ENCODE results near the gene SIGLEC1.
A peak's percentile ranks its signal among the peaks of the same experiment; 100 is the strongest.

The SIGLEC1 gene

DNA sequence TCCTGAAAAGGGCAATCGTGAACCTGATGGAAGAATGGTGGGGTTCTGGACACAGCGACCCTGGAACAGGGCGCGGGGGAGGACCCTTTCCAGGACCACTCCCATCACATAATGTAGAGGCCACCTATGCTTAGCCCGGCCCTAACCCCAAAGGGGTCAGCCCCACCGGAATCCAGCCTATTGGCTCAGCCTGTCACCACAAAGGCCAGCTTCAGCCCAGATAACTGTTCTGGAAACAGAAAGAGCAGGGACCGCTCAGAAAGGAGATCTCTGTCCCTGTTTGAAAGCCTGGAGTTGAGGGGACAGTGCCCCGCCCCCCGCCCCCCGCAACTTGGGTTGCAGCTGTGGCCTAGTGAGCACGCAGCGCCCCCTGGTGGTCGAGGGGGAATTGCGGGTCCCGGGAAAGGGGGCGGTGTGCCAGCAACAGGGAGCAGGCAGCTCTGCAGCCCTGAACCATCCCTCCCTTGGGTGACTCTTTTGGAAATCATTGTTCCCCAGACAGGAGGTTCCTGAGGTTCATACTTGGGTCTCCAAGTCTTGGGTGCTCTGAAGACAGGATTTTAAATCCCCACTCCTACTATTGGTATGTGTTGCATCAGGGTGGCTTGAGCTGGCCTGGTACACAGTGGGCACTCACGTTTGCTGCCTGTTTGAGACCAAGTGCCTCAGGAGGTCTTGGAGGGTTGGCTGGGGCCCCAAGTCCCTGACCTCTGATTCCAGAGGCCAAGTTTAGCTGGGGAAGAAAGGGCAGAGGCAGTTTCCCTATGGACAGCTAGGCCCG lies 1.5 kb downstream of the SIGLEC1 start:
- POLR2A ChIA-PET: interaction anchor here (0.8 kb wide), 1 partner anchor 34 kb away, joined by 5 read pairs; no protein-coding TSS in a partner anchor
- CTCF ChIA-PET: interaction anchor here (0.6 to 27.2 kb wide), 46 partner anchors 9 to 361 kb away, joined by 3 to 1151 read pairs (median 4); partner anchors contain the start of genes ADAM33, ADISSP, AP5S1 and CENPB
- TF ChIP-seq, protein P1, sequence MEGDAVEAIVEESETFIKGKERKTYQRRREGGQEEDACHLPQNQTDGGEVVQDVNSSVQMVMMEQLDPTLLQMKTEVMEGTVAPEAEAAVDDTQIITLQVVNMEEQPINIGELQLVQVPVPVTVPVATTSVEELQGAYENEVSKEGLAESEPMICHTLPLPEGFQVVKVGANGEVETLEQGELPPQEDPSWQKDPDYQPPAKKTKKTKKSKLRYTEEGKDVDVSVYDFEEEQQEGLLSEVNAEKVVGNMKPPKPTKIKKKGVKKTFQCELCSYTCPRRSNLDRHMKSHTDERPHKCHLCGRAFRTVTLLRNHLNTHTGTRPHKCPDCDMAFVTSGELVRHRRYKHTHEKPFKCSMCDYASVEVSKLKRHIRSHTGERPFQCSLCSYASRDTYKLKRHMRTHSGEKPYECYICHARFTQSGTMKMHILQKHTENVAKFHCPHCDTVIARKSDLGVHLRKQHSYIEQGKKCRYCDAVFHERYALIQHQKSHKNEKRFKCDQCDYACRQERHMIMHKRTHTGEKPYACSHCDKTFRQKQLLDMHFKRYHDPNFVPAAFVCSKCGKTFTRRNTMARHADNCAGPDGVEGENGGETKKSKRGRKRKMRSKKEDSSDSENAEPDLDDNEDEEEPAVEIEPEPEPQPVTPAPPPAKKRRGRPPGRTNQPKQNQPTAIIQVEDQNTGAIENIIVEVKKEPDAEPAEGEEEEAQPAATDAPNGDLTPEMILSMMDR (IDR thresholded peaks at IDR 0.05; ENCODE audit: insufficient read depth, low read length, missing control alignments): peak; percentile 94
- no peak overlapping the region for H3K4me3 ChIP-seq (ENCODE audit: low read depth, low read length)
- DNase-seq (ENCODE audit: low read depth, low spot score): no peak

DNA sequence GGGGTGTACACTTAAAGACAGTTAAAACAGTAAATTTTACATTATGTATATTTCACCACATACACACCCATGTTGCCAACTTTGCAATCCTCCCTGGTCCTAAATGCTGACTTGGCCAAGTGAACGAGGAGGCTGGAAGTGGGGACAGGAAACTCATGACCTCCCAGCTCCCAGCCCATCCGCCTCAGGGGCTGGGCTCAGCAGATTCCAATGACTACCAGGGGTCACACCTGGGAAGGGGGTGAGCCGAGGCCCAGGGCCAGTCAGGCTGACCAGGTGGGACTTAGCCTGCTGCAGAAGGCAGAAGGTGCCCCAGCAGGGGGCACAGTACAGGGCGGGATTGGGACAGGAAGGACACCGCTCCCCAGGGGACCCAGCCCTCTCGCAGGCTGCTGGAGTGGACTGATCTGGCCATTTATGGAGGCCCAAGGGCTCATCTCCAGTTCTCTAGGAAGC lies 2.4 kb downstream of the SIGLEC1 start:
- ChIA-PET CTCF (interaction anchor here (0.6 to 27.2 kb wide), 29 partner anchors 10 to 296 kb away, joined by 3 to 1151 read pairs (median 8); partner anchors contain the start of genes ADAM33, AP5S1, CENPB and HSPA12B), POLR2A (no interaction called here)
- no peak for DNase-seq (ENCODE audit: low read depth, low spot score)
- TF ChIP-seq, protein P1 (IDR thresholded peaks at IDR 0.05; ENCODE audit: insufficient read depth, low read length, missing control alignments): no peak
- H3K4me3 ChIP-seq (ENCODE audit: low read depth, low read length): no peak overlapping the region

DNA sequence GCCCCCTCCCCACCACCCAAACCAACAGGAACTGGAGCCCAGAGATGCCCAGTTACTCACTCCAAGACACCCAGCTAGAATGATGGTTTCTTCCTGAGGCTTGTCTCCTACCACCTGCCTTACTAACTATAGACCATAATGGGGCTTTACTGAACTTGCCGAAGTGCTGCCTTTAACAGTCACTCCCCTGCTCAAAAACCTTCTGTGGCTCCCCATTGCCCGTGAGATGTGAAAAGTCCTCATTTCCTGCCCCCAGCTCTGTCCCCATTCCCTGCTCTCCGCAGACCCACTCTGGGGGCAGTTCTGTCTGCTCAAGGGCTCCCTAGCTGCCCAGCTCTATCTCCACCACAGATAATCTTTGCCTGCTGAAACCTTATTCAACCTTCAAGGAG lies 4.9 kb downstream of the SIGLEC1 start:
- TF ChIP-seq, protein P1 (IDR thresholded peaks at IDR 0.05; ENCODE audit: insufficient read depth, low read length, missing control alignments): no peak
- ChIA-PET CTCF (interaction anchor here (0.7 to 43.4 kb wide), 8 partner anchors 0 to 154 kb away, joined by 3 to 1151 read pairs (median 3); partner anchors contain the start of genes ADAM33, AP5S1 and SIGLEC1), POLR2A (no interaction called here)
- DNase-seq (ENCODE audit: low read depth, low spot score): no peak
- no peak overlapping the region for H3K4me3 ChIP-seq (ENCODE audit: low read depth, low read length)

DNA sequence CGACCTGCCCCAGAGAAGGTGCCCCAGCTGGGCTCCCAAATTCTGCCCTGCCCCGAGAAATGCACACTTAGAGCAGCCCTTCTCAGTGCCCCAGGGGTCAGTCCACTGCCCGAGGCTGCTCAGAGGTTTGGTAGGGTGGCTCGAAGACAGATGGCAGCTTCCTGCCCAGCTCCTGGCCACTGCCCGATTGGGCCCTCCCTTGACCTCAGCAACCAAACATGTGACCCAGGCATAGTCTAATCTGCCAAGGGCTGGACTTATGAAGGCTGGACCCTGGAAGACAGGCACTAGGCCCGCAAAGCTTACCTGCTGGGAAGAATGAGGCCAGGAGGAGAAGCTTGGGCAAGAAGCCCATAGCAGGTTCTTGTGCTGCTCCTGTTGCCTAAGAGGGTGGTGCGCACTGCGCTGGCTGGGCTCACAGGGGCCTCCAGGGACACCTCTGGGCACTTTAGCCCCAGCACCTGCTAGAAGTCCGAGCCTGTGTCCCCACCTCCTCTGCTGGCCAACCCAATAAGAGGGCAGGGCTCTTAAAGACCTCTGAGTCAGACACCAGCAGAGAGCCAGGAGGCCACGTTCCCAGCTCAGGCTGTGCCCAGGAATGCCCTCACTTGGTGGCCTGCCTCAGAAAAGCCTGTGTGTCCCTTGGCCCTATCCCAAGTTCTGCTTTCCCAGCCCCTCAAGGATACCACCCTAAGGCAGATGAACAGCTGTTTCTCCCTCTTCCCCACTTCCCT lies 5.5 kb downstream of the SIGLEC1 start:
- CTCF ChIA-PET: interaction anchor here (0.7 to 43.4 kb wide), 8 partner anchors 1 to 154 kb away, joined by 3 to 1151 read pairs (median 3); partner anchors contain the start of genes ADAM33, SIGLEC1 and SPEF1
- POLR2A ChIA-PET: no interaction called here
- H3K4me3 ChIP-seq (ENCODE audit: low read depth, low read length): no peak overlapping the region
- no peak for DNase-seq (ENCODE audit: low read depth, low spot score)
- TF ChIP-seq, protein P1 (IDR thresholded peaks at IDR 0.05; ENCODE audit: insufficient read depth, low read length, missing control alignments): no peak

DNA sequence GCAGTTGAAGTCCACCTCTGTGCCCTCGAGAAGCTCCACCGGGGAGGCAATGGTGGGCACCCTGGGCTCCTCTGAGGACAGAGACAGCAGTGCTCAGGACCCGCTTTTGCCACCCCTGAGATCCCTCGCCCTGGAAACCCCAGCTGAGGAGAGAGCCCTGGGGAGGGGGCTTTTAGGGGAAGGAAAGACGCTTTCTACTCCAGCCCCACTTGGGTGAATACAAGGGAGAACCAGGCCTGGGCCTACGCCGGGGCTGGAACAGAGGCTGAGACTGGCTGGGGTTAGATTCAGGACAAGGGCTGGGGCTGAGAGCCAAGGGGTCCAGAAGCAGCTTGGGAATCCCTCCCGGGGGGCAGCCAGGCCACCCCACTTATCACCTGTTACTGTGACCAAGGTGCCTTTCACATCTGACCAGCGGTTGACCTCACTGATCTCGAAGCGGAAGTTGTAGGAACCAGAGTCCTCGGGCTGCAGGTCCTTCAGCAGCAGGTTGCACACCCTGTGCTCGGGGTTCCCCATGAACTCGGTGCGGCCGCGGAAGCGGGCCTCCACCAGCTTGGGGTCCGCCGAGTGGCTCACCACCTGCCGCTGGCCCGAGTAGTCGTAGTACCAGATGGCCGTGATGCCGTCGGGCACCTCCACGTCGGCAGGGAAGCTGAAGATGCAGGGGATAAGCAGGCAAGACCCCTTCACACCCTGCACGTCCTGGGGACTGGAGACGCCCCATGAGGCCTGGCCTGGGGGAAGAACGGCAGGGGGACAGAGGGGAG lies 6.2 kb downstream of the SIGLEC1 start:
- no peak for DNase-seq (ENCODE audit: low read depth, low spot score)
- TF ChIP-seq, protein P1 (IDR thresholded peaks at IDR 0.05; ENCODE audit: insufficient read depth, low read length, missing control alignments): no peak
- CTCF ChIA-PET: interaction anchor here (0.7 to 43.4 kb wide), 4 partner anchors 2 to 75 kb away, joined by 3 to 1151 read pairs (median 577); partner anchors contain the start of genes ADAM33, SIGLEC1 and SPEF1
- POLR2A ChIA-PET: no interaction called here
- H3K4me3 ChIP-seq (ENCODE audit: low read depth, low read length): no peak overlapping the region

Measured in AG04449 (cell line).